GM19238 (cell line): ENCODE results near the gene GSE1.

Source experiments
- DNase-seq: peaks from one replicate; pipeline ENCODE4 v3.0.0; 2011; ENCODE audit warnings: low spot score; ENCODE audit not compliant: insufficient read length

GSE1 gene

GRCh38 chr16:85616607-85617321 is 3.6 kb downstream of the GSE1 start:
- peak; percentile 87 for DNase-seq

- DNase-seq = no peak
Observed at GRCh38 chr16:85617948-85618347, 4.8 kb downstream of the GSE1 start.

GRCh38 chr16:85618521-85618920 is 5.4 kb downstream of the GSE1 start:
- no peak for DNase-seq

GRCh38 chr16:85619101-85619891 is 6.2 kb downstream of the GSE1 start:
- no peak for DNase-seq

GRCh38 chr16:85620374-85620773 is 7.3 kb downstream of the GSE1 start:
- no peak for DNase-seq

GRCh38 chr16:85621698-85622428 is 8.7 kb downstream of the GSE1 start:
- DNase-seq = no peak

GRCh38 chr16:85622683-85623082 is 9.6 kb downstream of the GSE1 start:
- no peak for DNase-seq

GRCh38 chr16:85623250-85623649 is 10.1 kb downstream of the GSE1 start:
- no peak for DNase-seq

- DNase-seq = no peak
Observed at GRCh38 chr16:85623997-85624601, 11.0 kb downstream of the GSE1 start.

- DNase-seq = no peak
Observed at GRCh38 chr16:85624646-85625045, 11.5 kb downstream of the GSE1 start.

- DNase-seq = no peak
Observed at GRCh38 chr16:85625053-85625452, 11.9 kb downstream of the GSE1 start.

GRCh38 chr16:85625485-85626117 is 12.5 kb downstream of the GSE1 start:
- DNase-seq = no peak

- DNase-seq = no peak
Observed at GRCh38 chr16:85626191-85626981, 13.3 kb downstream of the GSE1 start.

GRCh38 chr16:85627089-85627488 is 14.0 kb downstream of the GSE1 start:
- no peak for DNase-seq

- no peak for DNase-seq
Observed at GRCh38 chr16:85627526-85628264, 14.6 kb downstream of the GSE1 start.

GRCh38 chr16:85628265-85628556 is 15.1 kb downstream of the GSE1 start:
- DNase-seq = no peak

- no peak for DNase-seq
Observed at GRCh38 chr16:85628645-85629044, 15.5 kb downstream of the GSE1 start.

- DNase-seq = no peak
Observed at GRCh38 chr16:85629326-85629725, 16.2 kb downstream of the GSE1 start.

GRCh38 chr16:85629853-85630252 is 16.7 kb downstream of the GSE1 start:
- no peak for DNase-seq

- DNase-seq = no peak
Observed at GRCh38 chr16:85631230-85631629, 18.1 kb downstream of the GSE1 start.
